Type B pancreatic cell (in vitro differentiated cells): ENCODE data around the gene CYLD. TPM values are rescaled to one million over a fixed set of nuclear protein-coding genes. Genes with fewer than 3 reads are reported as not detected.
A peak's percentile ranks its signal among the peaks of the same experiment; 100 is the strongest.

Experiments
- DNase-seq: peaks from one replicate; pipeline ENCODE4 v3.0.0; 2021; ENCODE audit warnings: mixed read lengths; ENCODE audit not compliant: unreplicated experiment; ENCODE audit errors: extremely low spot score
- H3K27ac Mint-ChIP-seq: 2 replicates; pipeline ENCODE4 v1.8.0; 2021; ENCODE audit warnings: mild to moderate bottlenecking, mixed read lengths
- H3K27me3 Mint-ChIP-seq: 2 replicates; pipeline ENCODE4 v1.8.0; 2021; ENCODE audit warnings: mixed read lengths
- H3K36me3 Mint-ChIP-seq: 2 replicates; pipeline ENCODE4 v1.8.0; 2021; ENCODE audit warnings: mixed read lengths
- H3K4me1 Mint-ChIP-seq: one replicate; pipeline ENCODE4 v1.8.0; 2021; ENCODE audit warnings: mixed read lengths; ENCODE audit not compliant: unreplicated experiment
- H3K4me3 Mint-ChIP-seq: 2 replicates; pipeline ENCODE4 v1.8.0; 2021; ENCODE audit warnings: mild to moderate bottlenecking, mixed read lengths
- H3K9me3 Mint-ChIP-seq: 2 replicates; pipeline ENCODE4 v1.8.0; 2021; ENCODE audit warnings: mixed read lengths
- CTCF ChIP-seq: fragments of 200-600 bp; sonication (generic); conservative IDR thresholded peaks from 2 replicates; pipeline ENCODE4 v1.5.0; 2021; ENCODE audit warnings: antibody characterized with exemption, mild to moderate bottlenecking
- total RNA-seq: library from RNA; stranded (reverse); gene quantifications from 2 replicates; pipeline ENCODE4 v1.2.1, GENCODE V29; 2021; ENCODE audit warnings: low replicate concordance

The CYLD gene
- total RNA-seq, 1 donor from 2014 or later, result 24.9 TPM

- no peak for TF ChIP-seq CTCF
- no peak overlapping the region for H3K4me3 Mint-ChIP-seq
- no peaks in the 10 kb centered on the region for H3K9me3 Mint-ChIP-seq
- H3K4me1 Mint-ChIP-seq, result peaks cover 9% of the 10 kb centered on the region
- H3K36me3 Mint-ChIP-seq, result no peaks in the 10 kb centered on the region
- H3K27ac Mint-ChIP-seq, result no peak overlapping the region
- peak; percentile 58 for DNase-seq
- no peaks in the 10 kb centered on the region for H3K27me3 Mint-ChIP-seq
Observed at GRCh38 chr16:50810241-50810965, 68.5 kb downstream of the CYLD start.

- TF ChIP-seq CTCF, result no peak
- H3K9me3 Mint-ChIP-seq, result no peaks in the 10 kb centered on the region
- no peak overlapping the region for H3K27ac Mint-ChIP-seq
- H3K27me3 Mint-ChIP-seq, result no peaks in the 10 kb centered on the region
- DNase-seq, result peak; percentile 59
- H3K4me1 Mint-ChIP-seq, result no peaks in the 10 kb centered on the region
- no peaks in the 10 kb centered on the region for H3K36me3 Mint-ChIP-seq
- H3K4me3 Mint-ChIP-seq, result no peak overlapping the region
Observed at GRCh38 chr16:50812046-50812445, 70.2 kb downstream of the CYLD start.

GRCh38 chr16:50812876-50813466, 71.1 kb downstream of the CYLD start:
- no peaks in the 10 kb centered on the region for H3K27me3 Mint-ChIP-seq
- no peaks in the 10 kb centered on the region for H3K4me1 Mint-ChIP-seq
- TF ChIP-seq CTCF, result no peak
- no peaks in the 10 kb centered on the region for H3K9me3 Mint-ChIP-seq
- no peaks in the 10 kb centered on the region for H3K36me3 Mint-ChIP-seq
- no peak overlapping the region for H3K4me3 Mint-ChIP-seq
- no peak overlapping the region for H3K27ac Mint-ChIP-seq
- peak; percentile 45 for DNase-seq

DNA sequence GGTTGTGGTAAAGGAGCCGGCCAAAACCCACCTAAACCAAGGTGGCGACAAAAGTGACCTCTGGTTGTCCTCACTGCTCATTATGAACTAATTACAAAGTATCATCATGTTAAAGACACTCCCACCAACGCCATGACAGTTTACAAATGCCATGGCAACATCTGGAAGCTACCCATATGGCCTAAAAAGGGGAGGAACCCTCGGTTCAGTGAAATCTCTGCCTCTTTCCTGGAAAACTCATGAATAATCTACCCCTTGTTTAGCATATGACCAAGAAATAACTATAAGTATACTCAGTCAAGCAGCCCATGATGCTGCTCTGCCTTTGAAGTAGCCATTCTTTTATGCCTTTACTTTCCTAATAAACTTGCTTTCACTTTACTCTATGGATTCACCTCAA, 72.2 kb downstream of the CYLD start:
- Mint-ChIP-seq H3K4me1 (no peaks in the 10 kb centered on the region), H3K36me3 (no peaks in the 10 kb centered on the region), H3K9me3 (no peaks in the 10 kb centered on the region), H3K4me3 (no peak overlapping the region), H3K27ac (no peak overlapping the region), H3K27me3 (no peaks in the 10 kb centered on the region)
- DNase-seq, result no peak
- TF ChIP-seq CTCF, result no peak

- Mint-ChIP-seq H3K9me3 (no peaks in the 10 kb centered on the region), H3K27me3 (no peaks in the 10 kb centered on the region), H3K36me3 (no peaks in the 10 kb centered on the region), H3K4me1 (no peaks in the 10 kb centered on the region), H3K27ac (no peak overlapping the region), H3K4me3 (no peak overlapping the region)
- no peak for DNase-seq
- TF ChIP-seq CTCF, result no peak
Observed at GRCh38 chr16:50814541-50814940, 72.7 kb downstream of the CYLD start.
